Measurements from ENCODE around the gene SLC9A8.

Gene SLC9A8

GRCh38 chr20:49904440-49905214 is 92.0 kb downstream of the SLC9A8 start:
- no peak overlapping the region for H3K4me3 ChIP-seq (ENCODE audit: low read depth, low read length)
- no peak for DNase-seq (ENCODE audit: low read depth)
- TF ChIP-seq CTCF (IDR thresholded peaks at IDR 0.05; ENCODE audit: insufficient read depth, low read depth, low read length, missing control alignments): no peak

- TF ChIP-seq CTCF (IDR thresholded peaks at IDR 0.05; ENCODE audit: insufficient read depth, low read depth, low read length, missing control alignments): no peak
- no peak overlapping the region for H3K4me3 ChIP-seq (ENCODE audit: low read depth, low read length)
- DNase-seq (ENCODE audit: low read depth): no peak
Measured at GRCh38 chr20:49905415-49906091, 92.9 kb downstream of the SLC9A8 start.

GRCh38 chr20:49906101-49906604 is 93.5 kb downstream of the SLC9A8 start:
- TF ChIP-seq CTCF (IDR thresholded peaks at IDR 0.05; ENCODE audit: insufficient read depth, low read depth, low read length, missing control alignments): no peak
- H3K4me3 ChIP-seq (ENCODE audit: low read depth, low read length): no peak overlapping the region
- no peak for DNase-seq (ENCODE audit: low read depth)

GRCh38 chr20:49906615-49907154 is 94.1 kb downstream of the SLC9A8 start:
- no peak overlapping the region for H3K4me3 ChIP-seq (ENCODE audit: low read depth, low read length)

GRCh38 chr20:49907405-49908257 is 95.0 kb downstream of the SLC9A8 start:
- no peak for TF ChIP-seq CTCF (IDR thresholded peaks at IDR 0.05; ENCODE audit: insufficient read depth, low read depth, low read length, missing control alignments)
- no peak for DNase-seq (ENCODE audit: low read depth)

More at GRCh38 chr20:49906615-49907154, 94.1 kb downstream of the SLC9A8 start:
- TF ChIP-seq CTCF (IDR thresholded peaks at IDR 0.05; ENCODE audit: insufficient read depth, low read depth, low read length, missing control alignments): no peak
- no peak for DNase-seq (ENCODE audit: low read depth)

GRCh38 chr20:49908258-49908565 is 95.6 kb downstream of the SLC9A8 start:
- no peak overlapping the region for H3K4me3 ChIP-seq (ENCODE audit: low read depth, low read length)
- TF ChIP-seq CTCF (IDR thresholded peaks at IDR 0.05; ENCODE audit: insufficient read depth, low read depth, low read length, missing control alignments): no peak
- DNase-seq (ENCODE audit: low read depth): no peak

More at GRCh38 chr20:49907405-49908257, 95.0 kb downstream of the SLC9A8 start:
- no peak overlapping the region for H3K4me3 ChIP-seq (ENCODE audit: low read depth, low read length)

All from GM12865 (cell line).